HEK293 (cell line): ENCODE measurements around the gene CMTM5.

Experiments
- CTCF ChIA-PET: fragments of 350-600 bp; formaldehyde crosslinking; extraction: SDS; loops from one replicate; lab custom pipeline; 2021; ENCODE audit warnings: antibody characterized with exemption; lab: Yijun Ruan, JAX
- POLR2A ChIA-PET: fragments of 300-600 bp; formaldehyde crosslinking; extraction: SDS; loops from one replicate; lab custom pipeline; 2020; ENCODE audit warnings: antibody characterized with exemption, inconsistent platforms; lab: Yijun Ruan, JAX
- H3K27ac ChIP-seq: fragments of 200-500 bp; sonication (Bioruptor generic); 2 replicates; pipeline ENCODE4 v1.5.1; 2014; ENCODE audit warnings: low read depth, low read length, control low read depth, inconsistent platforms; ENCODE audit errors: extremely low read depth
- H3K36me3 ChIP-seq, 2 experiments: fragments of 200-500 bp in 1 of 2; sonication (Bioruptor generic) in 1 of 2; 1 replicate in 1 of 2; 2 replicates in 1 of 2; pipeline ENCODE4 v1.5.1; 2014 to 2017; ENCODE audit warnings: inconsistent platforms in 2 of 2, low read length in 2 of 2; ENCODE audit not compliant: control insufficient read depth in 2 of 2, insufficient read depth in 1 of 2
- H3K4me1 ChIP-seq: fragments of 200-500 bp; sonication (Bioruptor generic); 2 replicates; pipeline ENCODE4 v1.5.1; 2014; ENCODE audit warnings: mild to moderate bottlenecking, low read length, inconsistent platforms; ENCODE audit not compliant: control insufficient read depth, insufficient read depth
- H3K4me3 ChIP-seq: 2 replicates; pipeline ENCODE4 v1.5.1; 2011; ENCODE audit warnings: low read depth, mild to moderate bottlenecking, control low read depth, low read length, moderate library complexity
- H3K9me3 ChIP-seq: fragments of 200-500 bp; sonication (Bioruptor generic); 2 replicates; pipeline ENCODE4 v1.5.1; 2014; ENCODE audit warnings: low read depth, low read length, inconsistent platforms; ENCODE audit not compliant: control insufficient read depth, insufficient read depth
- GLI2 ChIP-seq: fragments of 450-650 bp; formaldehyde crosslinking; IDR thresholded peaks from 2 replicates; pipeline ENCODE4; 2017; ENCODE audit warnings: missing biosample characterization, missing genetic modification characterization, low read depth, borderline replicate concordance
- MYNN ChIP-seq: fragments of 450-650 bp; formaldehyde crosslinking; IDR thresholded peaks from 2 replicates; pipeline ENCODE4 v1.5.1; 2016; ENCODE audit warnings: missing biosample characterization, missing genetic modification characterization, borderline replicate concordance
- OSR2 ChIP-seq: fragments of 450-650 bp; formaldehyde crosslinking; IDR thresholded peaks from 2 replicates; pipeline ENCODE4 v1.5.1; 2016; ENCODE audit warnings: missing biosample characterization, missing genetic modification characterization
- SCRT2 ChIP-seq: fragments of 450-650 bp; formaldehyde crosslinking; IDR thresholded peaks from 2 replicates; pipeline ENCODE4 v1.5.1; 2016; ENCODE audit warnings: missing biosample characterization, missing genetic modification characterization
- SP2 ChIP-seq: fragments of 450-650 bp; formaldehyde crosslinking; IDR thresholded peaks from 2 replicates; pipeline ENCODE4 v1.5.1; 2016; ENCODE audit warnings: missing biosample characterization, missing genetic modification characterization
- SP3 ChIP-seq: fragments of 450-650 bp; formaldehyde crosslinking; IDR thresholded peaks from 2 replicates; pipeline ENCODE4 v1.5.1; 2016; ENCODE audit warnings: missing biosample characterization, missing genetic modification characterization
- WT1 ChIP-seq: fragments of 450-650 bp; formaldehyde crosslinking; IDR thresholded peaks from 2 replicates; pipeline ENCODE4 v1.5.1; 2016; ENCODE audit warnings: missing biosample characterization, missing genetic modification characterization
- ZBTB21 ChIP-seq: fragments of 450-650 bp; formaldehyde crosslinking; IDR thresholded peaks from 2 replicates; pipeline ENCODE4 v1.5.1; 2017; ENCODE audit warnings: missing biosample characterization, missing genetic modification characterization
- ZNF202 ChIP-seq: fragments of 450-650 bp; formaldehyde crosslinking; IDR thresholded peaks from 2 replicates; pipeline ENCODE4 v1.5.1; 2016; ENCODE audit warnings: missing biosample characterization, missing genetic modification characterization, borderline replicate concordance
- ZNF473 ChIP-seq: fragments of 450-650 bp; formaldehyde crosslinking; IDR thresholded peaks from 2 replicates; pipeline ENCODE4 v1.5.1; 2017; ENCODE audit warnings: missing biosample characterization, missing genetic modification characterization
- ZNF501 ChIP-seq: fragments of 450-650 bp; formaldehyde crosslinking; IDR thresholded peaks from 2 replicates; pipeline ENCODE4 v1.5.1; 2016; ENCODE audit warnings: missing biosample characterization, missing genetic modification characterization
- ZNF600 ChIP-seq: fragments of 450-650 bp; formaldehyde crosslinking; IDR thresholded peaks from 2 replicates; pipeline ENCODE4 v1.5.1; 2016; ENCODE audit warnings: missing biosample characterization, missing genetic modification characterization
- ZNF654 ChIP-seq: fragments of 450-650 bp; formaldehyde crosslinking; IDR thresholded peaks from 2 replicates; pipeline ENCODE4 v1.5.1; 2016; ENCODE audit warnings: low read depth, missing biosample characterization, missing genetic modification characterization
- ZNF677 ChIP-seq: fragments of 450-650 bp; IDR thresholded peaks from 2 replicates; pipeline ENCODE4 v1.5.0; 2018; ENCODE audit warnings: missing biosample characterization, mild to moderate bottlenecking, missing genetic modification characterization, moderate library complexity
- ZNF76 ChIP-seq: fragments of 450-650 bp; formaldehyde crosslinking; IDR thresholded peaks from 2 replicates; pipeline ENCODE4; 2016; ENCODE audit warnings: low read depth, missing biosample characterization, missing genetic modification characterization, borderline replicate concordance
- ZNF777 ChIP-seq: fragments of 450-650 bp; formaldehyde crosslinking; IDR thresholded peaks from 2 replicates; pipeline ENCODE4 v1.5.1; 2017; ENCODE audit warnings: missing biosample characterization, missing genetic modification characterization, borderline replicate concordance
- ZNF843 ChIP-seq: fragments of 450-650 bp; formaldehyde crosslinking; IDR thresholded peaks from 2 replicates; pipeline ENCODE4 v1.5.1; 2016; ENCODE audit warnings: missing biosample characterization, missing genetic modification characterization
- TF ChIP-seq, protein P1 (sequence below): fragments of 450-650 bp; formaldehyde crosslinking; IDR thresholded peaks from 2 replicates; pipeline ENCODE4 v1.5.1; 2016; ENCODE audit warnings: missing biosample characterization, missing genetic modification characterization
- TF ChIP-seq, protein P2 (sequence below): fragments of 450-650 bp; formaldehyde crosslinking; IDR thresholded peaks from 2 replicates; pipeline ENCODE4 v1.5.1; 2016; ENCODE audit warnings: missing biosample characterization, missing genetic modification characterization
- TF ChIP-seq, protein P3 (sequence below): fragments of 450-650 bp; formaldehyde crosslinking; IDR thresholded peaks from 2 replicates; pipeline ENCODE4 v1.5.1; 2016; ENCODE audit warnings: missing biosample characterization, missing genetic modification characterization
- TF ChIP-seq, protein P4 (sequence below): fragments of 450-650 bp; formaldehyde crosslinking; IDR thresholded peaks from 2 replicates; pipeline ENCODE4 v1.5.1; 2016; ENCODE audit warnings: missing biosample characterization, missing genetic modification characterization
- TF ChIP-seq, protein P5 (sequence below): fragments of 450-650 bp; formaldehyde crosslinking; IDR thresholded peaks from 2 replicates; pipeline ENCODE4 v1.5.1; 2016; ENCODE audit warnings: missing biosample characterization, missing genetic modification characterization

Gene CMTM5

DNA sequence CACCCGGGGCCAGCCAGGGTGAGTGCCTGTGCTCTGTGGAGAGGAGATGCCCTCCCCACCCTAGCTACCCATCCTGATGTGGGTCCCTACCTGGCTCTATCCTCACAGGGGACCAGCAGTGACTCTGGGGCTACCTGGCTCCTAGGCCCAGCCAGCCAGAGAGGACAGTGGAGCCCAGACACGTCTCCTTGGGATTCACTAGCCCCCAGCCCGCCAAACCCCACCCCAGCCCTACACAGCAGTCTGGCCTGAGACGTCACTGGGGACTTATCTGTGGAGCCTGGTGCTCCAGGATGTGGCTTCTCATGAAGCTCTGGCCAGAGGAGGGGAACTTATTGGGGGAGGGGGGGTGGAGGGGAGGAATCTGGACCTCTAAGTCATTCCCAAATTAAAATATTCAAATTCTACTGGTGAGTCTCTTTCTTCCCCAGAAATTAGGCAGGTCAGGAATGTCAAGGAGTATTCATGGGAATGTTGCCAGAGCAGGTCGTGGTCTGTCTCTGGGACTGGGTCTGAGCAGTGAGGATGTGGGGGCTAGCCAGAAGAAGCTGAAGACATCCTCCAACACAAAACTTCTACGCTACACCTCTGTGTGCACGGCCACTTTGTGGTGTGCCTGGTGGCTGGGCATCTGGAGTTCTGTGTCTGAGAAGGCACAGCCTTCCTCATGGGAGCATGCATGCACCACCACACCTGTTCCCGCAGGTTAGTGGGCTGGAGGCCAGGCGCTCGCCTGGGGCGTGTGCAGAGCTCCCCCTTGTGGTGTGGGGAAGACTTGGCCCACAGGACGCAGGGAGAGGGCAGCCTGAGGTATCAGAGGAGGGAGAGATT lies 2.7 kb downstream of the CMTM5 start:
- H3K9me3 ChIP-seq = no peaks in the 10 kb centered on the region
- ChIA-PET POLR2A (interaction anchor here (1.8 kb wide), 1 partner anchor 53 kb away, joined by 12 read pairs; no protein-coding TSS in a partner anchor), CTCF (interaction anchor here (0.6 to 4.3 kb wide), 47 partner anchors 11 to 822 kb away, joined by 3 to 61 read pairs (median 4); partner anchors contain the start of gene PABPN1)

More for the DNA sequence above, 2.7 kb downstream of the CMTM5 start:
- Histone ChIP-seq H3K4me3 (no peak overlapping the region), H3K27ac (no peak overlapping the region), H3K36me3 (no peaks in the 10 kb centered on the region), H3K4me1 (no peaks in the 10 kb centered on the region)
- no peak for TF ChIP-seq GLI2 (tag by site-specific recombination)
- TF ChIP-seq MYNN (tag by site-specific recombination) = no peak
- no peak for TF ChIP-seq ZNF202 (tag by site-specific recombination)
- TF ChIP-seq, protein P1, sequence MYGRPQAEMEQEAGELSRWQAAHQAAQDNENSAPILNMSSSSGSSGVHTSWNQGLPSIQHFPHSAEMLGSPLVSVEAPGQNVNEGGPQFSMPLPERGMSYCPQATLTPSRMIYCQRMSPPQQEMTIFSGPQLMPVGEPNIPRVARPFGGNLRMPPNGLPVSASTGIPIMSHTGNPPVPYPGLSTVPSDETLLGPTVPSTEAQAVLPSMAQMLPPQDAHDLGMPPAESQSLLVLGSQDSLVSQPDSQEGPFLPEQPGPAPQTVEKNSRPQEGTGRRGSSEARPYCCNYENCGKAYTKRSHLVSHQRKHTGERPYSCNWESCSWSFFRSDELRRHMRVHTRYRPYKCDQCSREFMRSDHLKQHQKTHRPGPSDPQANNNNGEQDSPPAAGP = 0 out of 2 replicates have a peak, but pooled peaks have one; percentile 38
- TF ChIP-seq ZNF473 = no peak
- no peak for TF ChIP-seq WT1 (tag by site-specific recombination)
- TF ChIP-seq ZNF654 (tag by site-specific recombination) = peak; percentile 70
- no peak for TF ChIP-seq ZBTB21 (tag by site-specific recombination)
- TF ChIP-seq ZNF501 (tag by site-specific recombination) = no peak
- TF ChIP-seq, protein P2, sequence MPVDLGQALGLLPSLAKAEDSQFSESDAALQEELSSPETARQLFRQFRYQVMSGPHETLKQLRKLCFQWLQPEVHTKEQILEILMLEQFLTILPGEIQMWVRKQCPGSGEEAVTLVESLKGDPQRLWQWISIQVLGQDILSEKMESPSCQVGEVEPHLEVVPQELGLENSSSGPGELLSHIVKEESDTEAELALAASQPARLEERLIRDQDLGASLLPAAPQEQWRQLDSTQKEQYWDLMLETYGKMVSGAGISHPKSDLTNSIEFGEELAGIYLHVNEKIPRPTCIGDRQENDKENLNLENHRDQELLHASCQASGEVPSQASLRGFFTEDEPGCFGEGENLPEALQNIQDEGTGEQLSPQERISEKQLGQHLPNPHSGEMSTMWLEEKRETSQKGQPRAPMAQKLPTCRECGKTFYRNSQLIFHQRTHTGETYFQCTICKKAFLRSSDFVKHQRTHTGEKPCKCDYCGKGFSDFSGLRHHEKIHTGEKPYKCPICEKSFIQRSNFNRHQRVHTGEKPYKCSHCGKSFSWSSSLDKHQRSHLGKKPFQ (tag by site-specific recombination) = no peak
- peak; percentile 75 for TF ChIP-seq SCRT2 (tag by site-specific recombination)
- no peak for TF ChIP-seq SP2
- TF ChIP-seq SP3 = no peak
- TF ChIP-seq OSR2 (tag by site-specific recombination) = no peak
- TF ChIP-seq ZNF843 = no peak
- TF ChIP-seq, protein P3, sequence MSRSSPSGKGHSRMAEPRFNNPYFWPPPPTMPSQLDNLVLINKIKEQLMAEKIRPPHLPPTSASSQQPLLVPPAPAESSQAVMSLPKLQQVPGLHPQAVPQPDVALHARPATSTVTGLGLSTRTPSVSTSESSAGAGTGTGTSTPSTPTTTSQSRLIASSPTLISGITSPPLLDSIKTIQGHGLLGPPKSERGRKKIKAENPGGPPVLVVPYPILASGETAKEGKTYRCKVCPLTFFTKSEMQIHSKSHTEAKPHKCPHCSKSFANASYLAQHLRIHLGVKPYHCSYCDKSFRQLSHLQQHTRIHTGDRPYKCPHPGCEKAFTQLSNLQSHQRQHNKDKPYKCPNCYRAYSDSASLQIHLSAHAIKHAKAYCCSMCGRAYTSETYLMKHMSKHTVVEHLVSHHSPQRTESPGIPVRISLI = no peak
- TF ChIP-seq, protein P4, sequence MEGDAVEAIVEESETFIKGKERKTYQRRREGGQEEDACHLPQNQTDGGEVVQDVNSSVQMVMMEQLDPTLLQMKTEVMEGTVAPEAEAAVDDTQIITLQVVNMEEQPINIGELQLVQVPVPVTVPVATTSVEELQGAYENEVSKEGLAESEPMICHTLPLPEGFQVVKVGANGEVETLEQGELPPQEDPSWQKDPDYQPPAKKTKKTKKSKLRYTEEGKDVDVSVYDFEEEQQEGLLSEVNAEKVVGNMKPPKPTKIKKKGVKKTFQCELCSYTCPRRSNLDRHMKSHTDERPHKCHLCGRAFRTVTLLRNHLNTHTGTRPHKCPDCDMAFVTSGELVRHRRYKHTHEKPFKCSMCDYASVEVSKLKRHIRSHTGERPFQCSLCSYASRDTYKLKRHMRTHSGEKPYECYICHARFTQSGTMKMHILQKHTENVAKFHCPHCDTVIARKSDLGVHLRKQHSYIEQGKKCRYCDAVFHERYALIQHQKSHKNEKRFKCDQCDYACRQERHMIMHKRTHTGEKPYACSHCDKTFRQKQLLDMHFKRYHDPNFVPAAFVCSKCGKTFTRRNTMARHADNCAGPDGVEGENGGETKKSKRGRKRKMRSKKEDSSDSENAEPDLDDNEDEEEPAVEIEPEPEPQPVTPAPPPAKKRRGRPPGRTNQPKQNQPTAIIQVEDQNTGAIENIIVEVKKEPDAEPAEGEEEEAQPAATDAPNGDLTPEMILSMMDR (tag by site-specific recombination) = peak; percentile 81
- TF ChIP-seq, protein P5, sequence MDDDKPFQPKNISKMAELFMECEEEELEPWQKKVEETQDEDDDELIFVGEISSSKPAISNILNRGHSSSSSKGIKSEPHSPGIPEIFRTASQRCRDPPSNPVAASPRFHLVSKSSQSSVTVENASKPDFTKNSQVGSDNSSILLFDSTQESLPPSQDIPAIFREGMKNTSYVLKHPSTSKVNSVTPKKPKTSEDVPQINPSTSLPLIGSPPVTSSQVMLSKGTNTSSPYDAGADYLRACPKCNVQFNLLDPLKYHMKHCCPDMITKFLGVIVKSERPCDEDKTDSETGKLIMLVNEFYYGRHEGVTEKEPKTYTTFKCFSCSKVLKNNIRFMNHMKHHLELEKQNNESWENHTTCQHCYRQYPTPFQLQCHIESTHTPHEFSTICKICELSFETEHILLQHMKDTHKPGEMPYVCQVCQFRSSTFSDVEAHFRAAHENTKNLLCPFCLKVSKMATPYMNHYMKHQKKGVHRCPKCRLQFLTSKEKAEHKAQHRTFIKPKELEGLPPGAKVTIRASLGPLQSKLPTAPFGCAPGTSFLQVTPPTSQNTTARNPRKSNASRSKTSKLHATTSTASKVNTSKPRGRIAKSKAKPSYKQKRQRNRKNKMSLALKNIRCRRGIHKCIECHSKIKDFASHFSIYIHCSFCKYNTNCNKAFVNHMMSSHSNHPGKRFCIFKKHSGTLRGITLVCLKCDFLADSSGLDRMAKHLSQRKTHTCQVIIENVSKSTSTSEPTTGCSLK = no peak
- no peak for TF ChIP-seq ZNF677
- TF ChIP-seq ZNF76 (tag by site-specific recombination) = 0 out of 2 replicates have a peak, but pooled peaks have one; percentile 21
- no peak for TF ChIP-seq ZNF600 (tag by site-specific recombination)
- TF ChIP-seq ZNF777 = no peak
